CD4-positive, alpha-beta T cell treated with Interleukin-15 for 1 hour (primary cell): ENCODE data around the gene HFE.
"Not testable (repeated sequence)": the region's sequence is repeated elsewhere in the genome, so short reads cannot be mapped to it uniquely, and the experiment has no call there.

Source experiments
- DNase-seq: peaks from one replicate; pipeline ENCODE4 v3.0.0-alpha.2; 2020

The HFE gene

GRCh38 chr6:26087284-26088115 is at the start of gene HFE:
Gene HFE, plus strand, starts transcription at chr6:26087429. Its CDS starts 12 bp downstream, at chr6:26087441.
- DNase-seq = peak; percentile 29

- DNase-seq = no peak
These were observed 45.3 kb upstream of the HFE start for GRCh38 chr6:26041946-26042345.

GRCh38 chr6:26043384-26044139 is 43.7 kb upstream of the HFE start:
- peak; percentile 81 for DNase-seq

DNA sequence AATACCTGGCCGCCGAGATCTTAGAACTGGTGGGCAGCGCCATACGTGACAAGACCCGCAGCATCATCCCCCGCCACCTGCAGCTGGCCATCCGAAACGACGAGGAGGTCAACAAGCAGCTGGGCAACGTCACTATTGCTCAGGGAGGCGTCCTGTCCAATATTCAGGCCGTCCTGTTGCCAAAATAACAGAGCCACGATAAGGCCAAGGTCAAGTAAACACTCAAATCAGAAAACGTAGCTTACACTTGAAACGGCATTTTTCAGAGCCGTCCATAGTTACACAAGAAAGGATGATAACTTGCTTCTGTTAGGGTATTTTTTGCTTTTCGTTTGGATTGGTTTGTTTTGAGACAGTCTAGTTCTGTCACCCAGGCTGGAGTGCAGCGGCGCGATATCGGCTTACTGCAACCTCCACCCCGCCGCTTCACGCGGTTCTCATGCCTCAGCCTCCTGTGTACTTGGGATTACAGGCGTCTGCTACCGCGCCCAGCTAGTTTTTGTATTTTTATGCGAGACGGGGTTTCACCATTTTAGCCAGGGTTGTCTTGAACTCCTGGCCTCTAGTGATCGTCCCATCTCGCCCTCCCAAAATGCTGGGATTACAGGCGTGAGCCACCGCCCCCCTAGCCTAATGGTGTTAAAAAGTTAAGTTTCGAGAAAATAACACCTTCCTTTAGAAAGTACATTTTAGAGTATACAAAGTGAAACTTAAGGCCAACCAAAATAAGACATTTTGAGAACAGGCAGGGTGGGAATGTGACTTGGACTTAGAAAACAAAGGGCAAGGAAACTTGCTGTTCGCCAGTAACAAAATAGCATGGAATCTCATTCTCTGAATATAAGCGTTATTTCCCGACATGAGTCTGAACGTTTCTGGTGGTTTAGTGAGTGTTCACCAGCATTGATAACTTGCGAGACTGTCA is 42.8 kb upstream of the HFE start:
- peak; percentile 47 for DNase-seq

DNA sequence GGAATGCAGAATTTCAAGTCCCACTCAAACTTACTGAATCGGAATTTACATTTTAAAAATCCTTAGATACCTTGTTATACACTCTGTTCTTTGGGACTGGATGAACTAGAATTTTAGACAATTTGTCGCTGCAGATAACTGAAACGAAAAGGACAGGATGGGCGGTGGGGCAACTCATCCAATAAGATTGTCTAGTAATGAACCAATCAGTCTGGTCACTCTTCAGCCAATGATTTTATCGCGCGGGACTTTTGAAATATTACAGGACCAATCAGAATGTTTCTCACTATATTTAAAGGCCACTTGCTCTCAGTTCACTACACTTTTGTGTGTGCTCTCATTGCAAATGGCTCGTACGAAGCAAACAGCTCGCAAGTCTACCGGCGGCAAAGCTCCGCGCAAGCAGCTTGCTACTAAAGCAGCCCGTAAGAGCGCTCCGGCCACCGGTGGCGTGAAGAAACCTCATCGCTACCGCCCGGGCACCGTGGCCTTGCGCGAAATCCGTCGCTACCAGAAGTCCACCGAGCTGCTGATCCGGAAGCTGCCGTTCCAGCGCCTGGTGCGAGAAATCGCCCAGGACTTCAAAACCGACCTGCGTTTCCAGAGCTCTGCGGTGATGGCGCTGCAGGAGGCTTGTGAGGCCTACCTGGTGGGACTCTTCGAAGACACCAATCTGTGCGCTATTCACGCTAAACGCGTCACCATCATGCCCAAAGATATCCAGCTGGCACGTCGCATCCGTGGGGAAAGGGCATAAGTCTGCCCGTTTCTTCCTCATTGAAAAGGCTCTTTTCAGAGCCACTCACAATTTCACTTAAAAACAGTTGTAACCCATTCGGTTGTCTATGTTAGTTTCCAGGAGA is 41.9 kb upstream of the HFE start:
- DNase-seq = peak; percentile 84

GRCh38 chr6:26045928-26046368 is 41.3 kb upstream of the HFE start:
- no peak for DNase-seq

DNA sequence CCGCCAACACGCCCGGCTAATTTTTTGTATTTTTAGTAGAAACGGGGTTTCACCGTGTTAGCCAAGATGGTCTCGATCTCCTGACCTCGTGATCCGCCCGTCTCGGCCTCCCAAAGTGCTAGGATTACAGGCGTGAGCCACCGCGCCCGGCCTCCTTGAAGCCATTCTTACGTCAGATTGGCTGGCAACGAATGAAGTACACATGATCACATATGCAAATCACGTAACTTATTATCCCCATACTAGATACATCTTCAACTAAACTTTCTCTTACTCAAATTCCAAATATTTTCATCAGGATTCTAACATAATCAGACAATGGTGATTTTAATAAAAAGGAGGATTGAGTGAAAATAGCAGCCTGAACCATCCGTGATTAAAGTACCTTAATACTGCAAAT is 39.9 kb upstream of the HFE start:
- DNase-seq = not testable (repeated sequence)

DNA sequence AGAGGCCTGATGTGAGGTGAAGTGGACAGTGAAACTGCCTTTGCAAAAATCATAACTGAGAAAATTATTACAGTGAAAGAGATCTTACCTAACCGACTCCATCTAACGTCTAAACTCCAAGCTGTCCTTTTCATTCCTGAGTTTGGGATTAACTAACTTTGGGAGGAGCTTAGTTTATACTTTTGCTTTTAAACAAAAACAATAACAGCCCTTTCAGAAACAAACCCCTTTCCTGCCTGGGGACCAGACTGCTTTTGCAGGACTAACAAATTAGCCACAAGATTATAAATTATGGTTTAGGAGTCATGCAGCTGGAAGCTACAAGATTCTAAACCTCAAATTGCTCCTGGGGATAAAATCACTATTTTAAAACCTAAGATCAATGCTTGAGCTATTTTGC is 38.6 kb upstream of the HFE start:
- DNase-seq = no peak

DNA sequence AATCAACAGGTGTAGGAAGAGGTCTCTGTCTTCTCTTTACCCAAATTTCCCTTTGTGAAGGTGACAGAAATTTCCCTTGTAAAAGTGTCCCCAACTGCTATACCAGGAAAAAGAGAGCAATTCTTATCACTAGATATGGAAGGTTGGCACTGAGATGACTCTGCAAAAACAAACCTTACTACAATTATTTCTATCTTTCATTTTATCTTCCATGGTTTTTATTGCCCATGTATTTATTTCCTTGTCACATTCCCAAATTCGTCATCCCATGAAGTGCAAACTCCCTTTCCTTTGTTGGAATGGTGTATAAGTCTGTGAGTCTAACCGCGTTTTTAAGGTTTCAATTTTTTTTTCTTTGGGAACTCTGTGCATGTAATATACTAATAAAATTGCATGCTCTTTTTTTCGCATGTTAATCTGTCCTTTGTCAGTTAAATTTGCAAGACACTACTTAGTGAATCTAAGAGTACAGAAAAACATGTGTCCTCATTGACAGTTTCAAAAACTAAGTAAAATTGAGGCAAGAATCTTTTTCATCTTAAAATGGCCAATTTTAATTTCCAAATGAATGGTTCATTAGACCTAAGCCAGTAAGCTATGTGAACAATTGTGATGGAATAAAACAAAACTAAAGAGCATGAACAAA is 35.4 kb upstream of the HFE start:
- DNase-seq = no peak

DNA sequence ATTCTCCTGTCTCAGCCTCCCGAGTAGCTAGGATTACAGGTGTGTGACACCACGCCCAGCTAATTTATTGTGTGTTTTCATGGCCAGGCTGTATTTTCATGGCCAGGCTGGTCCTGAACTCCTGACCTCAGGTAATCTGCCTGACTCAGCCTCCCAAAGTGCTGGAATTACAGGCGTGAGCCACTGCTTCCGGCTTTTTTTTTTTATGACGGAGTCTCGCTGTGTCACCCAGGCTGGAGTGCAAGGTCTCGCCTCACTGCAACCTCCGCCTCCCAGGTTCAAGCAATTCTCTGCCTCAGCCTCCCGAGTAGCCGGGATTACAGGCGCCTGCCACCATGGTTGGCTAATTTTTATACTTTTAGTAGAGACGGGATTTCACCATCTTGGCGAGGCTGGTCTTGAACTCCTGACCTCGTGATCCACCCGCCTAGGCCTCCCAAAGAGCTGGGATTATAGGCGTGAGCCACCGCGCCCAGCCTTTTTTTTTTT is 34.4 kb upstream of the HFE start:
- not testable (repeated sequence) for DNase-seq

DNA sequence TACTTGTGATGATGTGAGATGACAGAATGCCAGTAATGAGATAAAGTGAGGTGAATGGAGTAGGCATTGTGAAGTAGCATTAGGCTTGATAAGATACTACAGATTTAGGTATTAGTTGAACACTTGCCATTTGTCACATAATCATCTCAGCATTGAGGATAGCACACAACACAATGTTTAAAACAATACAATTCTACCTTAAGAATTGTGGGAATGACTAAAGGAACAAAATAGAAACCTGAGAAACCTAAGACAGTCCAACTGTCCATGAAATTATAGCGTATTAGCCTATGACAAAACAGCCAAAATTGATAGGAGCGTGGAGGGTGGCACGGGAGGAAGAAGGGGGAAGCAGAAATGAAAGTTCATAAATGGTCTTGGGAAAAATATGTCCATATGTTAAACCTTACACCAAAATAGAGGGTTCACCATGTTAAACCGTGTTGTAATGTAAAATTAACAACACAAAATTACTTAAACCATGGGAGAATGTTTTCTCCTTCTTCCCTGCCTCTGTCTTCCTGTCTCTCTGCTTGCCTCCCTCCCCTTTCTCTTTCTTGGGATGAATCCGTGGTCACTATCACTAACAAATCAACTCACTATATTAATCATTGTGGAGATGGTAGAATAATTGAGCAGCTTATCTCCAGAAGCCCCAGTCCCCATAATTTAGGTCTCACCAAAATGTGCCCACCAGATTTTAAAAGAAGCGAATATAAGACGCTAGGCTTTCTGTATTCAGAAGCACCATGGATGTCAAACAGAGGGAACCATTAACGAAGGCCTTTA is 33.0 kb upstream of the HFE start:
- no peak for DNase-seq

DNA sequence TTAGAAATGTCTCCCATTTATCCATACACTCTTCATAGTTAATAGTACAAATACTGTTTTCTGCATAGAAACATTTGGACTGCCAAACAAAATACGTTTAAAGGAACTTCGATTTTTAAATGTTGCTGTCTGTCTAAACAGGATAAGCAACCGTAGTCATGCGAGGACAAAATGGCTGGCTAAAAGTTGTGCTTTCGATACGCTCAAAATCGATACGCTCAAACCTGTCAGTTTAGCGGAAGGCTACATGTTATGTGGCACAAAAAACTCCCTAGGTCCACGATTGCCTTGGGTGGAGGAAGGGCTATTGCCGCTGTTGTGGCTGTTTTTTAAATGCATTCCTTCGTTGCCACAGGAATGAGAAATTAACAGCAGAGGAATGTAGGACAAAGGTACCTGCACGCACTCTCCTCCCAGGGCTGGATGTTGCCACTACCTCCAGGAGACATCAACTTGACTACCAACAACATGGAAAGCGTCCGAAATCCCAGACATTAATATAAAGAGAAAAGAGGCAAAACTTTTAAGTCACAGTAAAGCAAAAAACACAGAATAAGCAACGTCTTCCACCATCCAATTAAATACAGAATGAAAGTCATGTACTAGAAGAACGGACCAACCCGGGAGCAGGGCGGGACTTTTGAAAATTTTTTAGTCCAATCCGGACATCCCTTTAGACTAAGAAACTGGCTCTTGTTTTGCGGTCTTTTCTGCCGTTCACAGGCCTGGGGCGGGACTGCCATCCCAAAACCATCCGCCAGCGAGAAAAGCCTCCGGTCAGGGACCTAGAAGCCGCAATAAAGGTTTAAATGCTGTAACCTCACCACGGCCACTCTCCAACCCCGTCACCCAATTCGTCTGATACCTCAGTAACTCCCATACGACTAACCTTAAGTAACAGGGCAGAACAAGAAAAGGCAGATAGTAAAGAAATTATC is 32.2 kb upstream of the HFE start:
- DNase-seq = peak; percentile 91

- peak; percentile 93 for DNase-seq
These were observed 31.3 kb upstream of the HFE start for GRCh38 chr6:26055719-26056582.

GRCh38 chr6:26056583-26057350 is 30.5 kb upstream of the HFE start:
- no peak for DNase-seq

- no peak for DNase-seq
These were observed 29.3 kb upstream of the HFE start for GRCh38 chr6:26057899-26058298.

DNA sequence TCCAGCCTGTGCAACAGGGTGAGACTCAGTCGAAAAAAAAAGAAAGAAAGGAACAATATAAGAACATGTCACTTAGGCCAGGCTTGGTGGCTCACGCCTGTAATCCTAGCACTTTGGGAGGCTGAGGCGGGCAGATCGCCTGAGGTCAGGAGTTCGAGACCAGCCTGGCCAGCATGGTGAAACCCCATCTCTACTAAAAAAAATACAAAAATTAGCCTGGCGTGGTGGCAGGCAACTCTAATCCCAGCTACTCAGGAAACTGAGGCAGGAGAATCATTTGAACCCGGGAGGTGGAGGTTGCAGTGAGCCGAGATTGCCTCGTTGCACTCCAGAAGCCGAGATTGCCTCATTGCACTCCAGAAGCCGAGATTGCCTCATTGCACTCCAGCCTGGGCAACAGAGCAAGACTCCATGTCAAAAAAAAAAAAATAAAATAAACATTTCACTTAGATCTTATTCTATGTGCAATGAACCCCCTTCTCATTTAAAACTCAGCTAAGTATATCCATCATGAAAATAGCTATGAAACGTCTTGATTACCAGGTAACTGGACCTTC is 28.7 kb upstream of the HFE start:
- not testable (repeated sequence) for DNase-seq

- DNase-seq = no peak
These were observed 27.3 kb upstream of the HFE start for GRCh38 chr6:26059941-26060340.
